ENCODE measurements around the gene CLCN3. TPM values are rescaled to one million over a fixed set of nuclear protein-coding genes. Genes with fewer than 3 reads are reported as not detected.
A peak's percentile ranks its signal among the peaks of the same experiment; 100 is the strongest.

The CLCN3 gene
- total and polyA plus RNA-seq, 12 donors = 13.1 to 94.9 (median 62.9) TPM

DNA sequence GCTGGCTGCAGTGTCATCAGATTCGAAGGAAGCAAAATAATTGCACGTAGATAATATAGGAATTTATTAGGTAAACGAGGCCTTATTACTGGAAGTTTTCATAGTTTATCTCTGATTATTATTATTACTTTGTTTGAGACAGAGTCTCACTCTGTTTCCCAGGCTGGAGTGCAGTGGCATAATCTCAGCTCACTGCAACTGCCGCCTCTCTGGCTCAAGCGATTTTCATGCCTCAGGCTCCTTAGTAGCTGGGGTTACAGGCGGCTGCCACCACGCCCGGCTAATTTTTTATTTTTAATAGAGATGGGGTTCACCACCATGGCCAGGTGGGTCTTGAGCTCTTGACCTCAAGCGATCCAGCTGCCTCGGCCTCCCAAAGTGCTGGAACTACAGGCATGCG lies 12.5 kb downstream of the CLCN3 start:
- no peak for DNase-seq
- no peaks in the 10 kb centered on the region for H3K27me3 ChIP-seq
- peaks cover 0 to 18% (median 9%) of the 10 kb centered on the region in 9 donors for H3K4me1 ChIP-seq
- no peak for ATAC-seq
- WGBS, 2 donors = 92% methylated on average over 11 of the region's 11 CpGs
- intact Hi-C loops (cut with DNase I) = no loop called here
- H3K27ac ChIP-seq = no peak overlapping the region
- TF ChIP-seq, protein P1, sequence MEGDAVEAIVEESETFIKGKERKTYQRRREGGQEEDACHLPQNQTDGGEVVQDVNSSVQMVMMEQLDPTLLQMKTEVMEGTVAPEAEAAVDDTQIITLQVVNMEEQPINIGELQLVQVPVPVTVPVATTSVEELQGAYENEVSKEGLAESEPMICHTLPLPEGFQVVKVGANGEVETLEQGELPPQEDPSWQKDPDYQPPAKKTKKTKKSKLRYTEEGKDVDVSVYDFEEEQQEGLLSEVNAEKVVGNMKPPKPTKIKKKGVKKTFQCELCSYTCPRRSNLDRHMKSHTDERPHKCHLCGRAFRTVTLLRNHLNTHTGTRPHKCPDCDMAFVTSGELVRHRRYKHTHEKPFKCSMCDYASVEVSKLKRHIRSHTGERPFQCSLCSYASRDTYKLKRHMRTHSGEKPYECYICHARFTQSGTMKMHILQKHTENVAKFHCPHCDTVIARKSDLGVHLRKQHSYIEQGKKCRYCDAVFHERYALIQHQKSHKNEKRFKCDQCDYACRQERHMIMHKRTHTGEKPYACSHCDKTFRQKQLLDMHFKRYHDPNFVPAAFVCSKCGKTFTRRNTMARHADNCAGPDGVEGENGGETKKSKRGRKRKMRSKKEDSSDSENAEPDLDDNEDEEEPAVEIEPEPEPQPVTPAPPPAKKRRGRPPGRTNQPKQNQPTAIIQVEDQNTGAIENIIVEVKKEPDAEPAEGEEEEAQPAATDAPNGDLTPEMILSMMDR (IDR thresholded peaks at IDR 0.05) = no peak
- peaks cover 0 to 22% (median 0%) of the 10 kb centered on the region in 9 donors for H3K36me3 ChIP-seq
- H3K9me3 ChIP-seq = no peaks in the 10 kb centered on the region
- H3K4me3 ChIP-seq = no peak overlapping the region

DNA sequence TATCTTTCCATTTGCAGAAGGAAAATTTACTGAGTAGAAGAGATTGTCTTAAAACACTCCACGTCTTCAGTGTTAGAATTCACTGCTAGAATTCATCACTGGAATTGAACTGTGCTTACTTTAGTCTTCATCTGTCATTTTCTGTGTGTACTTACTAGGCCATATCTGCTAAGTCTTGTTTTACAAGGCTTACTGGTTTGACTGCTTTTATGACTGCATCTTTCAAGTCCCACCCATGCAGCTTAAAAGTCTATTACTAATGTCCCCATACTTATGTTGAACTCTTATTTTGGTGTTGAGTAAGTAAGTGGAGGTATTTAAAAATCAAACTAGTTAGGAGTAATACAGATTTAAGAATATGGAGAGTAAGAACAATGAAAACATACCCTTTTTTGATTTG lies 14.6 kb downstream of the CLCN3 start:
- no peaks in the 10 kb centered on the region for H3K9me3 ChIP-seq
- H3K27ac ChIP-seq = no peak overlapping the region
- intact Hi-C loops (cut with DNase I) = no loop called here
- H3K27me3 ChIP-seq = no peaks in the 10 kb centered on the region
- H3K4me1 ChIP-seq = peaks cover 0 to 18% (median 7%) of the 10 kb centered on the region in 9 donors
- DNase-seq (no peak), ATAC-seq (no peak)
- H3K36me3 ChIP-seq = peaks cover 0 to 43% (median 0%) of the 10 kb centered on the region in 9 donors
- WGBS, 2 donors = 84 to 89% methylated on average over 1 of the region's 1 CpG
- no peak overlapping the region for H3K4me3 ChIP-seq
- TF ChIP-seq, protein P1 (IDR thresholded peaks at IDR 0.05) = no peak

DNA sequence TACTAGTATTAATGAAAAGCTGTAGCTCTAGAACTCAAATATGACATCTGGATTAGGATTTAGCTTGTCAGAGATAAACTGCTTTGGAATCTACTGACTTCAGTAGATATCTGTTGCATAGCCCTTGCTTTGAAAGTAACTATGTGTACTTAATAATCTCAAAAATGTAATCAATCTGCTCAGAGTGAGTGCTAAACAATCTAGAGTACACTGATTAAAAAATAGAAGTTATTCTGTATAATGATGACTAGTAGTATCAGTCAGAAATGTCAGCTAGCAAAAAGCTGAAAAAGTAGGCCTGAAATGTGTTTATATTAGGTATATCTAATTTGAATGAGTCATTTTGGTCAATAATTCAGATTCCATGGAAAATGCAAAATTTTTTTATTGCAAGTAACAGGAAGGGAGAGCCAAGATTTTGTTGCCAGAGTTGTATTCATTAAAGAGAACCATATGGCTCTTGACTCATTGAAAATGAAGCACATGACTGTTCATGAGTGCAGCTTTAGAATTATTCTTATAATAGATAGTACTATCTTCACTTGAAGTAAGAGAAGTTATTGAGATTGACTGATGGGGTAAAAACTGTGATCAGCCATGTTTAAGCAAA lies 20.0 kb downstream of the CLCN3 start:
- H3K36me3 ChIP-seq = peaks cover 0 to 91% (median 0%) of the 10 kb centered on the region in 9 donors
- TF ChIP-seq, protein P1 (IDR thresholded peaks at IDR 0.05) = no peak

DNA sequence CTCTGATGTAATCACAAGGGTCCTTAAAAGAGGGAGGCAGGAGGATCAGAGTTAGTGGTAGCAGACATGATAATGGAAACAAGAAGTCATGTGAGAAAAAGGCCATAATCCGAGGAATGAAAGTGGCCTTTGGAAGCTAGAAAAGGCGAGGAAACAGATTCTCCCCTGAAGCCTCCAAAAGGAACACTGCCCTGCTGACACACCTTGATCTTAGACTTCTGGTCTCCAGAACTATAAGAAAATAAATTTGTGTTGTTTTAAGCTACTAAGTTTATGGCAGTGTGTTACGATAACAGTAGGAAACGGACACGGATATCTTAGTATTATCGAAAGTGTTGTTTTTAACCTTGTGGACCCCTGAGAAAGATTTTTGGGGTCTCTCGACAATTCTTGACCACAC lies 24.4 kb downstream of the CLCN3 start:
- no peaks in the 10 kb centered on the region for H3K27me3 ChIP-seq
- H3K36me3 ChIP-seq = peaks cover 0 to 51% (median 0%) of the 10 kb centered on the region in 9 donors
- WGBS, 2 donors = 92 to 93% methylated on average over 7 of the region's 7 CpGs
- DNase-seq = no peak
- intact Hi-C loops (cut with DNase I) = no loop called here
- H3K4me3 ChIP-seq = no peak overlapping the region
- no peak for ATAC-seq
- H3K4me1 ChIP-seq = peaks cover 0 to 42% (median 7%) of the 10 kb centered on the region in 9 donors
- H3K27ac ChIP-seq = no peak overlapping the region
- TF ChIP-seq, protein P1 (IDR thresholded peaks at IDR 0.05) = no peak
- no peaks in the 10 kb centered on the region for H3K9me3 ChIP-seq

More for the DNA sequence above, 20.0 kb downstream of the CLCN3 start:
- Histone ChIP-seq H3K27me3 (no peaks in the 10 kb centered on the region), H3K4me1 (peaks cover 0 to 19% (median 12%) of the 10 kb centered on the region in 9 donors), H3K9me3 (no peaks in the 10 kb centered on the region), H3K4me3 (no peak overlapping the region), H3K27ac (peak overlapping the region in 5 of 10 donors; percentile 14 to 45 (median 25))
- intact Hi-C loops (cut with DNase I) = no loop called here
- DNase-seq (no peak), ATAC-seq (no peak)

All from heart right ventricle (tissue), 16 donors.